D721Med (cell line): ENCODE measurements around the gene AKAP10.
"Not testable (repeated sequence)": the region's sequence is repeated elsewhere in the genome, so short reads cannot be mapped to it uniquely, and the experiment has no call there.

ENCODE experiments used
- DNase-seq: peaks from one replicate; pipeline ENCODE4 v3.0.0; 2011; ENCODE audit warnings: low spot score; ENCODE audit not compliant: insufficient read length
- FAIRE-seq: peaks from 2 replicates; lab custom pipeline; 2011; peaks lifted over from hg19 to GRCh38; lab: Jason Lieb, UNC
- CTCF ChIP-seq: IDR thresholded peaks from 2 replicates; pipeline ENCODE4 v1.5.1; 2012; ENCODE audit warnings: mild to moderate bottlenecking, control low read depth; ENCODE audit not compliant: insufficient read depth; ENCODE audit errors: missing control alignments

Gene AKAP10

GRCh38 chr17:19897903-19898302 lies 79.7 kb downstream of the AKAP10 start:
- no peak for TF ChIP-seq CTCF
- FAIRE-seq (no peak), DNase-seq (no peak)

GRCh38 chr17:19897090-19897837 lies 80.4 kb downstream of the AKAP10 start:
- DNase-seq: no peak
- no peak for FAIRE-seq
- TF ChIP-seq CTCF: no peak

- no peak for TF ChIP-seq CTCF
- FAIRE-seq: no peak
- DNase-seq: no peak
Measured at GRCh38 chr17:19896679-19897078, 80.9 kb downstream of the AKAP10 start.

GRCh38 chr17:19890554-19890953 lies 87.1 kb downstream of the AKAP10 start:
- not testable (repeated sequence) for DNase-seq, FAIRE-seq

- not testable (repeated sequence) for DNase-seq, FAIRE-seq
Measured at GRCh38 chr17:19890001-19890400, 87.6 kb downstream of the AKAP10 start.

- no peak for DNase-seq
- TF ChIP-seq CTCF: no peak
- no peak for FAIRE-seq
Measured at GRCh38 chr17:19886116-19886515, 91.5 kb downstream of the AKAP10 start.

GRCh38 chr17:19883537-19884215 lies 94.0 kb downstream of the AKAP10 start:
- no peak for TF ChIP-seq CTCF
- FAIRE-seq (no peak), DNase-seq (no peak)

GRCh38 chr17:19880393-19880792 lies 97.2 kb downstream of the AKAP10 start:
- TF ChIP-seq CTCF: no peak
- DNase-seq: no peak
- FAIRE-seq: no peak
